ENCODE data around the gene XRCC6. TPM values are rescaled to one million over a fixed set of nuclear protein-coding genes. Genes with fewer than 3 reads are reported as not detected.
A peak's percentile ranks its signal among the peaks of the same experiment; 100 is the strongest.

XRCC6 gene
- total and polyA plus RNA-seq, 9 of the 15 experiments (the other 6 are each of a cell fraction or from before 2014, with no cell fraction given) = 151 to 440 (median 318) TPM

GRCh38 chr22:41575533-41575932 lies 45.6 kb upstream of the XRCC6 start (continued):
- no peak for TF ChIP-seq STAT5B (CRISPR knock-in tag; IDR thresholded peaks at IDR 0.05)
- no peak for TF ChIP-seq E4F1 (CRISPR knock-in tag; IDR thresholded peaks at IDR 0.05; ENCODE audit: borderline replicate concordance)
- no peak for TF ChIP-seq PML (IDR thresholded peaks at IDR 0.05; ENCODE audit: low read length)
- TF ChIP-seq BRD4 (IDR thresholded peaks at IDR 0.05) = no peak
- no peak for TF ChIP-seq LCOR (CRISPR knock-in tag; IDR thresholded peaks at IDR 0.05)

- H3K4me2 ChIP-seq (ENCODE audit: insufficient read depth, low read length) = no peak overlapping the region
- DNase-seq (ENCODE audit: extremely low read depth in 1 of 4, low spot score in 3 of 4) = peak; percentile 62 to 78 (median 70)
- no peak overlapping the region for H3K9ac ChIP-seq (ENCODE audit: insufficient read depth in 1 of 2, low read depth in 2 of 2, low read length in 2 of 2)
- BruUV-seq (replicated peaks) = TSS peak; percentile 68
- intact Hi-C loops (cut with micrococcal nuclease) = loop anchor here (2.0 kb wide), 1 partner anchor 20 kb away; no protein-coding TSS in a partner anchor
- peaks cover 6 to 40% of the 10 kb centered on the region in 2 experiments; a peak in 4 of 5 replicates for H3K4me1 ChIP-seq (replicated peaks in 1 of 2; ENCODE audit: control insufficient read depth in 2 of 2, insufficient read depth in 2 of 2, low read length in 2 of 2)
- no peaks in the 10 kb centered on the region for H4K20me1 ChIP-seq (replicated peaks; ENCODE audit: control insufficient read depth, insufficient read depth, low read length)
- H3K9me3 ChIP-seq (replicated peaks; ENCODE audit: control insufficient read depth, insufficient read depth, low read depth, low read length) = no peaks in the 10 kb centered on the region
- peak; percentile 94 for FAIRE-seq
- no peak overlapping the region for H3K4me3 ChIP-seq
- H3K27me3 ChIP-seq (ENCODE audit: control insufficient read depth in 2 of 2, insufficient read depth in 2 of 2, low read length in 2 of 2) = no peaks in the 10 kb centered on the region
- 40% methylated on average over 4 of the region's 9 CpGs for WGBS (ENCODE audit: insufficient coverage, low coverage, missing lambda C conversion rate)
- ChIA-PET CTCF (ENCODE audit: low intra/inter-chr PET ratio) (interaction anchor here (0.6 to 0.8 kb wide), 3 partner anchors 14 to 24 kb away, joined by 3 to 6 read pairs (median 4); no protein-coding TSS in a partner anchor), POLR2A (interaction anchor here (0.6 to 2.2 kb wide), 4 partner anchors 11 to 333 kb away, joined by 3 to 7 read pairs (median 4); no protein-coding TSS in a partner anchor)
- in situ Hi-C loops (cut with MboI) = no loop called here
- H2AFZ ChIP-seq (ENCODE audit: low read depth, low read length) = no peak overlapping the region
- H3K79me2 ChIP-seq (ENCODE audit: control insufficient read depth, insufficient read depth, low read length) = no peaks in the 10 kb centered on the region
- peaks cover 15% of the 10 kb centered on the region; the same call in 1 of the 3 replicates for H3K36me3 ChIP-seq (ENCODE audit: control insufficient read depth, insufficient read depth, low read length)
- H3K27ac ChIP-seq (ENCODE audit: extremely low read depth, low read depth, low read length) = no peak overlapping the region
- peak; percentile 94 for ATAC-seq
- H3K9me1 ChIP-seq (ENCODE audit: control insufficient read depth, insufficient read depth, low read length) = no peaks in the 10 kb centered on the region
- TF ChIP-seq HOXB6 (CRISPR knock-in tag; IDR thresholded peaks at IDR 0.05; ENCODE audit: borderline replicate concordance) (no peak), ZNF445 (CRISPR knock-in tag; IDR thresholded peaks at IDR 0.05; ENCODE audit: low read depth) (no peak), MAFK (IDR thresholded peaks at IDR 0.05; ENCODE audit: low read length) (no peak), KDM5B (IDR thresholded peaks at IDR 0.05; ENCODE audit: insufficient replicate concordance, low read depth, low read length) (no peak), CHCHD3 (CRISPR knock-in tag; IDR thresholded peaks at IDR 0.05) (no peak), HDGF (IDR thresholded peaks at IDR 0.05) (no peak), C11orf30 (IDR thresholded peaks at IDR 0.05; ENCODE audit: low read depth) (no peak), BCLAF1 (IDR thresholded peaks at IDR 0.05; ENCODE audit: borderline replicate concordance in 1 of 2, control insufficient read depth in 1 of 2, low read depth in 2 of 2, low read length in 1 of 2) (no peak), ZNF24 (IDR thresholded peaks at IDR 0.05) (no peak), ZNF699 (CRISPR knock-in tag; IDR thresholded peaks at IDR 0.05; ENCODE audit: insufficient replicate concordance) (no peak), MTA1 (IDR thresholded peaks at IDR 0.05; ENCODE audit: borderline replicate concordance) (no peak), FOXM1 (IDR thresholded peaks at IDR 0.05; ENCODE audit: low read depth) (no peak), FOXM1 (CRISPR knock-in tag; IDR thresholded peaks at IDR 0.05; ENCODE audit: low read depth) (no peak)
Measured at GRCh38 chr22:41576877-41577276, 44.2 kb upstream of the XRCC6 start.

Measured in K562 (cell line).